ENCODE measurements around the gene B3GAT1.

GRCh38 chr11:134341805-134342571 lies 70.1 kb downstream of the B3GAT1 start:
- TF ChIP-seq POLR2A (IDR thresholded peaks at IDR 0.05; ENCODE audit: low read length), result no peak
- TF ChIP-seq GATA1 (IDR thresholded peaks at IDR 0.05; ENCODE audit: low read depth, low read length), result no peak

Data from erythroblast (primary cell).